ENCODE data around the gene SLC35A3.

SLC35A3 gene

GRCh38 chr1:100005424-100005823 lies 35.6 kb downstream of the SLC35A3 start:
- no peaks in the 10 kb centered on the region for H3K4me1 Mint-ChIP-seq
- H3K9me3 Mint-ChIP-seq = peaks cover 22% of the 10 kb centered on the region
- H3K36me3 Mint-ChIP-seq (ENCODE audit: low read depth) = peaks cover 49% of the 10 kb centered on the region
- H3K27me3 Mint-ChIP-seq (ENCODE audit: low read depth) = no peaks in the 10 kb centered on the region
- H3K27ac Mint-ChIP-seq = no peak overlapping the region
- TF ChIP-seq CTCF (IDR thresholded peaks at IDR 0.05; ENCODE audit: unreplicated experiment in 3 of 3) = no peak
- H3K4me3 Mint-ChIP-seq = no peak overlapping the region

GRCh38 chr1:100006688-100007087 lies 36.9 kb downstream of the SLC35A3 start:
- H3K27me3 Mint-ChIP-seq (ENCODE audit: low read depth) = no peaks in the 10 kb centered on the region
- no peak for TF ChIP-seq CTCF (IDR thresholded peaks at IDR 0.05; ENCODE audit: unreplicated experiment in 3 of 3)
- H3K27ac Mint-ChIP-seq = no peak overlapping the region

GRCh38 chr1:100009458-100009857 lies 39.7 kb downstream of the SLC35A3 start:
- Mint-ChIP-seq H3K4me3 (no peak overlapping the region), H3K27ac (no peak overlapping the region), H3K36me3 (ENCODE audit: low read depth) (peaks cover 27% of the 10 kb centered on the region), H3K9me3 (peaks cover 13% of the 10 kb centered on the region), H3K4me1 (no peaks in the 10 kb centered on the region), H3K27me3 (ENCODE audit: low read depth) (no peaks in the 10 kb centered on the region)
- TF ChIP-seq CTCF (IDR thresholded peaks at IDR 0.05; ENCODE audit: unreplicated experiment in 3 of 3) = no peak

More at GRCh38 chr1:100006688-100007087, 36.9 kb downstream of the SLC35A3 start:
- peaks cover 39% of the 10 kb centered on the region for H3K36me3 Mint-ChIP-seq (ENCODE audit: low read depth)
- H3K4me1 Mint-ChIP-seq = no peaks in the 10 kb centered on the region
- peaks cover 20% of the 10 kb centered on the region for H3K9me3 Mint-ChIP-seq
- H3K4me3 Mint-ChIP-seq = no peak overlapping the region

GRCh38 chr1:100010804-100011203 lies 41.0 kb downstream of the SLC35A3 start:
- H3K27ac Mint-ChIP-seq = no peak overlapping the region
- H3K36me3 Mint-ChIP-seq (ENCODE audit: low read depth) = peaks cover 21% of the 10 kb centered on the region
- no peak for TF ChIP-seq CTCF (IDR thresholded peaks at IDR 0.05; ENCODE audit: unreplicated experiment in 3 of 3)
- H3K4me3 Mint-ChIP-seq = no peak overlapping the region
- H3K4me1 Mint-ChIP-seq = no peaks in the 10 kb centered on the region
- peaks cover 2% of the 10 kb centered on the region for H3K9me3 Mint-ChIP-seq
- no peaks in the 10 kb centered on the region for H3K27me3 Mint-ChIP-seq (ENCODE audit: low read depth)

- Mint-ChIP-seq H3K36me3 (ENCODE audit: low read depth) (peaks cover 7% of the 10 kb centered on the region), H3K4me1 (no peaks in the 10 kb centered on the region), H3K27ac (no peak overlapping the region), H3K9me3 (no peaks in the 10 kb centered on the region), H3K4me3 (no peak overlapping the region), H3K27me3 (ENCODE audit: low read depth) (no peaks in the 10 kb centered on the region)
- no peak for TF ChIP-seq CTCF (IDR thresholded peaks at IDR 0.05; ENCODE audit: unreplicated experiment in 3 of 3)
These were observed 49.4 kb downstream of the SLC35A3 start for GRCh38 chr1:100019220-100019619.

GRCh38 chr1:100023482-100023881 lies 53.7 kb downstream of the SLC35A3 start:
- H3K4me1 Mint-ChIP-seq = no peaks in the 10 kb centered on the region
- no peaks in the 10 kb centered on the region for H3K36me3 Mint-ChIP-seq (ENCODE audit: low read depth)

More at GRCh38 chr1:100023482-100023881, 53.7 kb downstream of the SLC35A3 start:
- TF ChIP-seq CTCF (IDR thresholded peaks at IDR 0.05; ENCODE audit: unreplicated experiment in 3 of 3) = no peak
- H3K4me3 Mint-ChIP-seq = no peak overlapping the region
- no peak overlapping the region for H3K27ac Mint-ChIP-seq
- no peaks in the 10 kb centered on the region for H3K9me3 Mint-ChIP-seq
- no peaks in the 10 kb centered on the region for H3K27me3 Mint-ChIP-seq (ENCODE audit: low read depth)
